Testis (tissue), 2 donors: ENCODE data around the gene TSPAN33.

Experiments used
- POLR2A ChIP-seq: fragments of 450-650 bp; IDR thresholded peaks from one replicate; pipeline ENCODE4 v1.6.1; 2017; ENCODE audit warnings: antibody characterized with exemption, mild to moderate bottlenecking, moderate library complexity
- TF ChIP-seq, protein P1 (sequence below), 3 experiments: fragments of 450-650 bp in 2 of 3; fragments of 200-600 bp in 1 of 3; sonication (generic) in 1 of 3; IDR thresholded peaks; one replicate each; pipeline ENCODE4 v1.5.1; 2016 to 2019; ENCODE audit warnings: antibody characterized with exemption in 3 of 3, mild to moderate bottlenecking in 2 of 3, moderate library complexity in 1 of 3

DNA sequence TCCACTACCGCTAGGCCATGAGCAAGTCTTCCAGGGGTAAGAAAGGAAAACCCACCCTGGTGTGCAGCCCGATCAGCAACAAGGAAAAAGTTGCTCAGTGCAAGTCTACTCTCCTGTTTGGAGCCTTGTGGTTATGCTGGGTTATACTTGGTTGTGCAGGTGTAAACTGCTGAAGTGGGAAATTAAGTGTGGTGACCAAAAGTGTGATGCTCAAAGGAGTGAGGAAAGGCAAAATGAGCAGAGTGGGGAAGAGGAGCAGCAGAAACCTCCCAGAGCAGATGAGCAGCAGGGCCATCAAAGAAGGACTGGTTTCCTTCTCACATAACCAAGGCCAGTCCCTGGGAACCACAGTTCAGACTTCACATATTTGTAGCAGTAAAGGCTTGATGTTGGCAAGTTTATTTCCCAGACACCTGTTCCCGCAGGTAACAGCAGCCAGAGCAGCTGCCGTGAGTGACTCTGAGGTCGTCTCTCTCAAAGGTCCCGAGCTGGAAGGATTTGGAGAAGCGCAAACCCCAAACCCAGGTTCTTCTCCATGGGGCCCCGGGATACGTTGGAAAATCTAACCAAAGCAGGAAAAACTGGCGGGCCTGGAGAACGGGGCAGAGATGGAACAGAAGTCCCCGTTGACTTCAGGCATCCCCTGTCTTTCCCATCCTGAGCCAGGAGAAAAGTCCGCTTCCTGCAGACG lies 43.3 kb downstream of the TSPAN33 start:
- TF ChIP-seq, protein P1, sequence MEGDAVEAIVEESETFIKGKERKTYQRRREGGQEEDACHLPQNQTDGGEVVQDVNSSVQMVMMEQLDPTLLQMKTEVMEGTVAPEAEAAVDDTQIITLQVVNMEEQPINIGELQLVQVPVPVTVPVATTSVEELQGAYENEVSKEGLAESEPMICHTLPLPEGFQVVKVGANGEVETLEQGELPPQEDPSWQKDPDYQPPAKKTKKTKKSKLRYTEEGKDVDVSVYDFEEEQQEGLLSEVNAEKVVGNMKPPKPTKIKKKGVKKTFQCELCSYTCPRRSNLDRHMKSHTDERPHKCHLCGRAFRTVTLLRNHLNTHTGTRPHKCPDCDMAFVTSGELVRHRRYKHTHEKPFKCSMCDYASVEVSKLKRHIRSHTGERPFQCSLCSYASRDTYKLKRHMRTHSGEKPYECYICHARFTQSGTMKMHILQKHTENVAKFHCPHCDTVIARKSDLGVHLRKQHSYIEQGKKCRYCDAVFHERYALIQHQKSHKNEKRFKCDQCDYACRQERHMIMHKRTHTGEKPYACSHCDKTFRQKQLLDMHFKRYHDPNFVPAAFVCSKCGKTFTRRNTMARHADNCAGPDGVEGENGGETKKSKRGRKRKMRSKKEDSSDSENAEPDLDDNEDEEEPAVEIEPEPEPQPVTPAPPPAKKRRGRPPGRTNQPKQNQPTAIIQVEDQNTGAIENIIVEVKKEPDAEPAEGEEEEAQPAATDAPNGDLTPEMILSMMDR (IDR thresholded peaks at IDR 0.05) = no peak
- TF ChIP-seq POLR2A = no peak
